MCF 10A (cell line): ENCODE data around the gene SEC24D. TPM values are rescaled to one million over a fixed set of nuclear protein-coding genes. Genes with fewer than 3 reads are reported as not detected.

ENCODE experiments used
- BruUV-seq: library from RNA; stranded (reverse); fragments of 400-500 nt; replicated peaks from 2 replicates; lab custom pipeline; 2021; lab: Mats Ljungman, UMichigan
- CTCF ChIA-PET: fragments of 300-600 bp; sonication (Branson Sonifier 250); formaldehyde crosslinking; extraction: SDS; loops from one replicate; lab custom pipeline; 2021; ENCODE audit warnings: antibody characterized with exemption, inconsistent platforms; lab: Yijun Ruan, JAX
- POLR2A ChIA-PET: fragments of 300-600, 350-650 bp; sonication (Branson Sonifier 250); formaldehyde crosslinking; extraction: SDS; loops from one replicate; lab custom pipeline; 2020; ENCODE audit warnings: antibody characterized with exemption, inconsistent platforms; lab: Yijun Ruan, JAX
- DNase-seq: peaks from one replicate; pipeline ENCODE4 v3.0.0-alpha.2; 2018; ENCODE audit not compliant: unreplicated experiment
- H3K27ac Mint-ChIP-seq: one replicate; pipeline ENCODE4 v1.8.0; 2022; ENCODE audit warnings: mild to moderate bottlenecking, low read depth, mixed read lengths; ENCODE audit not compliant: unreplicated experiment
- H3K27me3 Mint-ChIP-seq: one replicate; pipeline ENCODE4 v1.8.0; 2022; ENCODE audit warnings: mixed read lengths; ENCODE audit not compliant: insufficient read depth, unreplicated experiment
- H3K36me3 Mint-ChIP-seq: one replicate; pipeline ENCODE4 v1.8.0; 2022; ENCODE audit warnings: mild to moderate bottlenecking, moderate library complexity, mixed read lengths; ENCODE audit not compliant: insufficient read depth, unreplicated experiment
- H3K4me1 Mint-ChIP-seq: one replicate; pipeline ENCODE4 v1.8.0; 2022; ENCODE audit warnings: mixed read lengths; ENCODE audit not compliant: insufficient read depth, unreplicated experiment
- H3K4me3 Mint-ChIP-seq: one replicate; pipeline ENCODE4 v1.8.0; 2022; ENCODE audit warnings: mild to moderate bottlenecking, moderate library complexity, mixed read lengths; ENCODE audit not compliant: unreplicated experiment
- H3K9me3 Mint-ChIP-seq: one replicate; pipeline ENCODE4 v1.8.0; 2022; ENCODE audit warnings: mixed read lengths; ENCODE audit not compliant: unreplicated experiment
- CTCF ChIP-seq: fragments of 200-600 bp; IDR thresholded peaks from one replicate; pipeline ENCODE4 v1.8.0; 2022; ENCODE audit warnings: antibody characterized with exemption, mild to moderate bottlenecking; ENCODE audit not compliant: unreplicated experiment
- intact Hi-C: fragments of 100-400 bp; cut with micrococcal nuclease; formaldehyde crosslinking; loops from 2 replicates; pipeline ENCODE4 v1.14.1; 2022
- total RNA-seq: library from RNA; stranded (reverse); gene quantifications from 2 replicates; pipeline ENCODE4 v1.2.3, GENCODE V29; 2022

SEC24D gene
- total RNA-seq, 1 experiment from 2014 or later: 117 TPM

- TF ChIP-seq CTCF: no peak
- no peaks in the 10 kb centered on the region for H3K9me3 Mint-ChIP-seq
- CTCF ChIA-PET: interaction anchor here (0.7 to 2.8 kb wide), 6 partner anchors 9 to 461 kb away, joined by 3 to 23 read pairs (median 5); no protein-coding TSS in a partner anchor
Measured at GRCh38 chr4:118845552-118846050, 9.7 kb upstream of the SEC24D start.

GRCh38 chr4:118843237-118843636, 7.3 kb upstream of the SEC24D start:
- CTCF ChIA-PET: interaction anchor here (11.4 kb wide), 1 partner anchor 21 kb away, joined by 57 read pairs; no protein-coding TSS in a partner anchor
- peaks cover 7% of the 10 kb centered on the region for H3K4me1 Mint-ChIP-seq
- no peak for TF ChIP-seq CTCF
- H3K36me3 Mint-ChIP-seq: no peaks in the 10 kb centered on the region
- H3K27me3 Mint-ChIP-seq: no peaks in the 10 kb centered on the region
- no peaks in the 10 kb centered on the region for H3K9me3 Mint-ChIP-seq
- DNase-seq: no peak
- POLR2A ChIA-PET: no interaction called here
- no peak overlapping the region for H3K4me3 Mint-ChIP-seq
- H3K27ac Mint-ChIP-seq: no peak overlapping the region
- BruUV-seq: no TSS peak
- intact Hi-C loops: no loop called here

More at GRCh38 chr4:118845552-118846050, 9.7 kb upstream of the SEC24D start:
- Mint-ChIP-seq H3K4me1 (peaks cover 12% of the 10 kb centered on the region), H3K27me3 (no peaks in the 10 kb centered on the region), H3K36me3 (no peaks in the 10 kb centered on the region), H3K4me3 (no peak overlapping the region), H3K27ac (no peak overlapping the region)
- DNase-seq: no peak
- intact Hi-C loops: no loop called here
- POLR2A ChIA-PET: interaction anchor here (2.2 kb wide), 1 partner anchor 9 kb away, joined by 9 read pairs; the partner anchor contains the start of gene SEC24D
- BruUV-seq: no TSS peak

GRCh38 chr4:118842055-118842454, 6.1 kb upstream of the SEC24D start:
- ChIA-PET POLR2A (interaction anchor here (0.6 kb wide), 1 partner anchor 367 kb away, joined by 4 read pairs; no protein-coding TSS in a partner anchor), CTCF (interaction anchor here (1.0 to 11.4 kb wide), 3 partner anchors 16 to 49 kb away, joined by 3 to 57 read pairs (median 5); no protein-coding TSS in a partner anchor)
- H3K27ac Mint-ChIP-seq: no peak overlapping the region
- DNase-seq: no peak
- TF ChIP-seq CTCF: no peak
- H3K4me1 Mint-ChIP-seq: peaks cover 7% of the 10 kb centered on the region
- no peaks in the 10 kb centered on the region for H3K27me3 Mint-ChIP-seq
- intact Hi-C loops: no loop called here
- H3K4me3 Mint-ChIP-seq: no peak overlapping the region
- BruUV-seq: no TSS peak
- H3K9me3 Mint-ChIP-seq: no peaks in the 10 kb centered on the region
- no peaks in the 10 kb centered on the region for H3K36me3 Mint-ChIP-seq

- Mint-ChIP-seq H3K4me1 (peaks cover 11% of the 10 kb centered on the region), H3K27me3 (no peaks in the 10 kb centered on the region), H3K27ac (no peak overlapping the region), H3K9me3 (no peaks in the 10 kb centered on the region), H3K4me3 (no peak overlapping the region), H3K36me3 (peaks cover 11% of the 10 kb centered on the region)
- TF ChIP-seq CTCF: no peak
- intact Hi-C loops: loop anchor here (5.0 kb wide), 1 partner anchor 373 kb away; the partner anchor contains the start of gene USP53
- POLR2A ChIA-PET: interaction anchor here (0.8 to 1.3 kb wide), 2 partner anchors 11 to 12 kb away, joined by 3 to 7 read pairs; no protein-coding TSS in a partner anchor
- CTCF ChIA-PET: interaction anchor here (0.6 to 11.4 kb wide), 7 partner anchors 11 to 98 kb away, joined by 3 to 57 read pairs (median 3); no protein-coding TSS in a partner anchor
- DNase-seq: no peak
- no TSS peak for BruUV-seq
Measured at GRCh38 chr4:118839221-118839927, 3.4 kb upstream of the SEC24D start.
